Gastroesophageal sphincter (tissue), 3 donors: ENCODE data around the gene ACRBP.

Experiments used
- CTCF ChIP-seq, 4 experiments: fragments of 200-600 bp in 2 of 4; fragments of 450-650 bp in 2 of 4; sonication (generic) in 1 of 4; IDR thresholded peaks; one replicate each; pipeline ENCODE4 v1.5.1; 2017 to 2019; ENCODE audit warnings: antibody characterized with exemption in 4 of 4, mild to moderate bottlenecking in 2 of 4, moderate library complexity in 2 of 4
- POLR2A ChIP-seq, 2 donors: fragments of 450-650 bp; IDR thresholded peaks; one replicate each; pipeline ENCODE4 v1.6.1; 2017; ENCODE audit warnings: antibody characterized with exemption in 2 of 2, mild to moderate bottlenecking in 2 of 2, moderate library complexity in 1 of 2
- POLR2AphosphoS5 ChIP-seq: sonication (generic); formaldehyde crosslinking; IDR thresholded peaks from one replicate; pipeline ENCODE4 v1.6.1; 2017; ENCODE audit warnings: antibody characterized with exemption

- TF ChIP-seq CTCF (IDR thresholded peaks at IDR 0.05) (no peak), POLR2AphosphoS5 (no peak), POLR2A (IDR thresholded peaks at IDR 0.05) (no peak)
Observed at GRCh38 chr12:6626654-6627283, 20.5 kb downstream of the ACRBP start.
